ENCODE measurements around the gene FUT3.
"Not testable (repeated sequence)": the region's sequence is repeated elsewhere in the genome, so short reads cannot be mapped to it uniquely, and the experiment has no call there.

FUT3 gene

DNA sequence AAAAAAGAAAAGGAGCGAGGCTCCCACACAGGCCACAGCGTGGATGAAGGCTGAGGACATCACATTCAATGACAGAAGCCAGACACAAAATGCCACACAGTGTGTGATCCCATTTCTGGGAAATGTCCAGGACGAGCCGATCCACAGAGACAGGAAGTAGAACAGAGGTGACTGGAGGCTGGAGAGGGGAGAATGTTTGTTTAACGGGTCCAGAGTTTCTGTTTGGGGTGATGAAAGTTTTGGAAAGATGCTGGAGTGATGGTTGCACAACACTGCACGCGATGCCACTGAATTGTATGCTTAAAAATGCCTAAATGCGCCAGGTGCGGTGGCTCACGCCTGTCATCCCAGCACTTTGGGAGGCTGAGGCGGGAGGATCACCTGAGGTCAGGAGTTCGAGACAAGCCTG lies 19.7 kb upstream of the FUT3 start:
- Mint-ChIP-seq H3K27ac (no peak overlapping the region), H3K36me3 (no peaks in the 10 kb centered on the region), H3K4me1 (no peaks in the 10 kb centered on the region), H3K4me3 (no peak overlapping the region), H3K9me3 (no peaks in the 10 kb centered on the region), H3K27me3 (peaks cover 11% of the 10 kb centered on the region)
- ATAC-seq (ENCODE audit: low read depth) (no peak), DNase-seq (ENCODE audit: low spot score in 2 of 2) (no peak)

DNA sequence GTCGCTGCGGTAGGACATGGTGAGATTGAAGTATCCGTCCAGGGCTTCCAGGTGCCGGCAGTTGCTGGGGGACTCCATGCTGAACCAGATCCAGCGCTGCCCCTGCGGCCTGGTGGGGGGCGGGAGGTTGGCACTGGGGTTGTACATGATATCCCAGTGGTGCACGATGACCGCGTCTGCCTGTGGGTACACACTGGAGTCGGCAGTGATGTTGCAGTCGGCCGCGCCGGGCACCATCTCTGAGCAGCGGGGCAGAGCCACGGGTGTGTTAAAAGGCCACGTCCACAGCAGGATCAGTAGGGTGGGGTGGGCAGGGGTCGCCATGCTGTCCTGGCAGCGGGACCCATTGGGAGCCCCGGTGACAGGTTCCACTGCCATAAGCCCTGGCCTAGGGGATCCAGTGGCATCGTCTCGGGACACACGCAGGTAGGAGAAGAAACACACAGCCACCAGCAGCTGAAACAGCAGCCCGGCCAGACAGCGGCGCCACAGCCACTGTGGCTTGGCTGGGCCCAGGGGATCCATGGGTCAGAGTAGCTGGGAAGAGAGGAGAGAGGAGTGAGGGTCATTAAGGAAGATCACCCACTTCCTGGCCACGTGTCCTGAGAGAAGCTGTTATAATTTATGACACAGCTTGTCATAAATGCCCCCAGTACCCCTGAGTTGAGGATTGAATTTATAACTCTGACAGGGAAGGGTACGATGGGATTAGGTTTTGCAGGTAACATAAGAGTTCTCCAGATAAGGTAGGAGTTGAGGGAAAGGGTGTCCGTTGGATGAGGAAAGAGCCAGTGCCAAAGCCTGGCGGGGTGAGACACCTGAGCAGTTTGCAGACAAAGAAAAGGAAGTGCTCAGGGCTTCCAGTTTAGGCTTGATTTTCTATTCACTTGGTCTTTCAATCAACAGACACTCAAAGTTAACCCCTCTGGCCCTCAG lies 16.2 kb upstream of the FUT3 start:
- H3K4me1 Mint-ChIP-seq = no peaks in the 10 kb centered on the region
- H3K9me3 Mint-ChIP-seq = no peaks in the 10 kb centered on the region
- DNase-seq (ENCODE audit: low spot score in 2 of 2) = no peak
- H3K4me3 Mint-ChIP-seq = no peak overlapping the region
- H3K27ac Mint-ChIP-seq = no peak overlapping the region
- H3K36me3 Mint-ChIP-seq = no peaks in the 10 kb centered on the region
- no peak for ATAC-seq (ENCODE audit: low read depth)
- peaks cover 18% of the 10 kb centered on the region for H3K27me3 Mint-ChIP-seq

DNA sequence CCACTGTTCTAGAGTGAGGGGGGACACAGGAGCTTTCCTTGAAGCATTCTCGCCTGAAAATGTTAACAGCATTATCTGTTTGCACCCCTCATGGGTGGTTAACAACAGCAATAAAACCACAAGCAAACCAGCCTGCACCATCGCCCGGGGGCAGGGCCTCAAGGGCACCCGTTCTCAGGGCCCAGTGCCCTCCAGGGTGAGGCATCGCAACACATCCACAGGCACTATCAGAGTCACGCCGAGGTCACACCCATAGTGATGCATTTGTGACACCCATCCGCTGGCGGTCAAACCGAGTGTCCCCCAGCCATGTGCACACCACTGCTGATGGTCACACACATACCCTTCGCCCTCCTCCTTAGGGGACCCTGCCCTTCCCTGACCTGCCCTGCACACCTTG lies 14.5 kb upstream of the FUT3 start:
- Mint-ChIP-seq H3K4me1 (no peaks in the 10 kb centered on the region), H3K9me3 (no peaks in the 10 kb centered on the region), H3K4me3 (no peak overlapping the region), H3K27ac (no peak overlapping the region), H3K36me3 (no peaks in the 10 kb centered on the region), H3K27me3 (peaks cover 18% of the 10 kb centered on the region)
- DNase-seq (ENCODE audit: low spot score in 2 of 2) (no peak), ATAC-seq (ENCODE audit: low read depth) (no peak)

DNA sequence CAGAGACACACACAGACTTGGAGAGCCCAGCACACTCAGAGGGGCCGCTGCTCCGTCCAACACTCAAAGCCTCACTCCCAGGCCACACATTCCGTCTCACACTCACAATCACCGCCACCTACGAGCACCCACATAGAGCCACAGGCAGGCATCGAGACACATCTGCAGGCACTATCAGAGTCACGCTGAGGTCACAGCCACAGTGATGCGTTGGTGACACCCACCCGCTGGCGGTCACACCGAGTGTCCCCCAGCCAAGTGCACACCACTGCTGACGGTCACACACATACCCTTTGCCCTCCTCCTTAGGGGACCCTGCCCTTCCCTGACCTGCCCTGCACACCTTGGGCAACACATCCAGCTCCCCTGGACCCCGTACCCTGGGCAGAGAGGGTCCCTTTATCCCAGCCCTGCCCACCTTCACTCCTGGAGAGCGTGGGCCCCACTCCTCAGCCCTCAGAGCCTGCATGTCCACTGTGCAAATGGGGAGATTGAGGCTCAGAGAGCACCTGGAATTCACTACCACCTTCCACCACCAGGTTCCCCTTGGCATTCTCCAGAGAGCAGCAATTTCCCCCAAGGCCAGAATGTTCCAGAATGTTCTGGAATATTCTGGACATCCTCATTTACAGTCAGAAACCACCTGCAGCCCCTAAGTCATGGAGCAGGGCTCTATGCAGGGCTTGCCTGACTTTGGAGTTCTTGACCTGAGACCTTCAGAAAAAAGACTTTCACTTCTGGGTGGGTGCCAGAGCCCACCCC lies 13.7 kb upstream of the FUT3 start:
- Mint-ChIP-seq H3K27ac (no peak overlapping the region), H3K9me3 (no peaks in the 10 kb centered on the region), H3K36me3 (no peaks in the 10 kb centered on the region), H3K4me1 (no peaks in the 10 kb centered on the region), H3K27me3 (peaks cover 17% of the 10 kb centered on the region), H3K4me3 (no peak overlapping the region)
- ATAC-seq (ENCODE audit: low read depth) (no peak), DNase-seq (ENCODE audit: low spot score in 2 of 2) (no peak)

DNA sequence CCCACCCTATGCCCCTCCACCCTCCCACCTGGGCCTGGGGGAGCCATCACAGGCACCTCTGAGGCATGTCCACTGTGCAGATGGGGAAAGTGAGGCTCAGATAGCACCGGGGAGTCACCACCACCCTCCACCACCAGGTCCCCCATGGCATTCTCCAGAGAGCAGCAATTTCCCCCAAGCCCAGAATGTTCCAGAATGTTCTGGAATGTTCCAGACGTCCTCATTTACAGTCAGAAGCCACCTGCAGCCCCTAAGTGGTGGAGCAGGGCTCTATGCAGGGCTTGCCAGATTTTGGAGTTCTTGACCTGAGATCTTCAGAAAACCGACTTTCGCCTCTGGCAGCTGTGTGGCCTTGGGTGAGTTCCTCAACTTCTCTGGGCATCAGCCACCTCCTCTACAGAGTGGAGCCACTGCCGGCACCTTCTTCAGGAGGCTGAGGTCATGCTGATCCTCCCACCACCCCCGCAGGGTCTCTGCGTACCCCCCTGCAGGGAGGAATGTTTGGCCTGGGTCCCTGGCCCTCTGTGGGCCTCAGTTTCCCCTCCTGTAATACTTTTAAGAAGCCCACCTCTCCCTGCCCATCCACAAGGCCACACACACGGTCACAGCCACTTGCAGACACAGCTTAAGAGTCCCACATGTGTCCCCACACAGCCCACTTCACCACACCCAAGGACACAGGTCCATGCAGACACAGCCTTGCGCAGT lies 12.9 kb upstream of the FUT3 start:
- no peak for ATAC-seq (ENCODE audit: low read depth)

DNA sequence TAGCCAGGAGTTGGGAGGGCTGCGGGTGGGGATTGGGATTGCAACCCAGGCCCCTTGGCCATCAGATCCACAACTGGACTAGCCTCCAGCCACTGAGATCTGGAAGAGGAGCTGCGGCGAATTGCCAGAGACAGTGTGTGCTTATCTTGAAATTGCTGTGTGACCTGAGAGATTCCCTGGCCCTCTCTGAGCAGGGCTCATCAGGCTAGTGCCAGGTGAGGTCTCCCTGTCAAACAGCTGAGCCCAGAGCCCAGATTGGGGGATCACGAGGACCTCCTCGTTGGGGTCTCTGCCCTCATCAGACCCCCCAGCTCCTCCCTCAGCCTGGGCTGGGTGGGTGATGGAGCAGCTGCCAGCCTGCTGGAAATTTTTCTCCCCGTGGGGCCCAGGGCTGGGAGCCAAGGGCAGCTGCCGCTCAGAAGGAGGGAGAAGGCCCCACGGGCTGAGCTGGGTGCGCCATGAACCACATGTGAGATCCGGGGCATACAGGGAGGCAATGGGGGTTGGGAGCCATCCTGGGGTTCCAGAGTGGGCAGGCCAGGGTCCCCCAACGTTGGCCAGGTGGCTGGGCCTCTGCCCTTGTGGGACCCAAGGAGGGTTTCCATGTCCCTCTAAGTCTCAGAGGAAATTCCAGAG lies 11.9 kb upstream of the FUT3 start:
- DNase-seq (ENCODE audit: low spot score in 2 of 2) (no peak), ATAC-seq (ENCODE audit: low read depth) (no peak)
- Mint-ChIP-seq H3K36me3 (no peaks in the 10 kb centered on the region), H3K4me3 (no peak overlapping the region), H3K27ac (no peak overlapping the region), H3K4me1 (no peaks in the 10 kb centered on the region), H3K27me3 (peaks cover 15% of the 10 kb centered on the region), H3K9me3 (no peaks in the 10 kb centered on the region)

More for the DNA sequence above, 12.9 kb upstream of the FUT3 start:
- no peaks in the 10 kb centered on the region for H3K36me3 Mint-ChIP-seq
- H3K4me1 Mint-ChIP-seq = no peaks in the 10 kb centered on the region
- H3K4me3 Mint-ChIP-seq = no peak overlapping the region
- no peak overlapping the region for H3K27ac Mint-ChIP-seq
- H3K9me3 Mint-ChIP-seq = no peaks in the 10 kb centered on the region
- DNase-seq (ENCODE audit: low spot score in 2 of 2) = no peak
- peaks cover 17% of the 10 kb centered on the region for H3K27me3 Mint-ChIP-seq

DNA sequence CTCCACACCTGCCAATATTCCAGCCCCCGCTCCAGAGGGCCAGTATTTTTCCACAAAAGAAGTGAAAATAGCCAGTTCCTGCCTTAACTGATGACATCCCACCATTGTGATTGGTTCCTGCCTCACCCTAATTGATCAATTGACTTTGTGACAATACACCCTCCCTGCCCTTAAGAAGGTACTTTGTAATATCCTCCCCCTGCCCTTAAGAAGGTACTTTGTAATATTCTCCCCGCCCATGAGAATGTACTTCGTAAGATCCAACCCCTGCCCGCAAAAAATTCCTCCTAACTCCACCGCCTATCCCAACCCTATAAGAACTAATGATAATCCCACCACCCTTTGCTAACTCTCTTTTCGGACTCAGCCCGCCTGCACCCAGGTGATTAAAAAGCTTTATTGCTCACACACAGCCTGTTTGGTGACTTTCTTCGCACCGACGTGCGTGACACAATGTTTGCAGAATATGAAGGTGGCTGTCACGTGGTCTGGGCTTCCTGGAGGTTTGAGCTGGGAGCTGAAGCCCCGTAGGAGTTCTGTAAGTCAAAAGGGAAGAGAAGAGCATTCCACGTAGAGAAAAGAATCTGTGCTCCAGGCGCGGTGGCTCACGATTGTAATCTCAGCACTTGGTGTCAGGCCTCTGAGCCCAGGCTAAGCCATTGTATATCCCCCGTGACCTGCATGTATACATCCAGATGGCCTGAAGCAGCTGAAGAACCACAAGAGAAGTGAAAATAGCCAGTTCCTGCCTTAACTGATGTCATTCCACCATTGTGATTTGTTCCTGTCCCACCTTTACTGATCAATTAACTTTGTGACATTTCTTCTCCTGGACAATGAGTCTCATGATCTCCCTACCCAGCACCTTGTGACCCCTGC lies 6.2 kb upstream of the FUT3 start:
- peaks cover 5% of the 10 kb centered on the region for H3K27me3 Mint-ChIP-seq

DNA sequence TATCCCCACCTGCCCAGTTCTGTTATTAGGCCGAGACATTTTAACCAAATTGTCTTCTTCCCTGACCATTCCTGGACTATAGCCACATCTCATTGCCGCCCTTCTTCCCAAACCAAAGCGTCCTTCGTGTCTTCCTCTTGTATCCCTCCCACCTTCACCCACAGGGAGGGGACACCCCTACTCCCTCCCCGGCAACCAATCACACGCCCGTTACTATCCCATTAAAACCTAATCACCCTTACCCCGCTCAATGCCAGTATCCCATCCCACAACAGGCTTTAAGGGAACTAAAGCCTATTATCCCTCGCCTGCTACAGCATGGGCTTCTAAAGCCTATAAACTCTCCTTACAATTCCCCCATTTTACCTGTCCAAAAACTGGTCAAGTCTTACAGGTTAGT lies 3.9 kb upstream of the FUT3 start:
- H3K27me3 Mint-ChIP-seq; H3K27ac Mint-ChIP-seq; H3K4me1 Mint-ChIP-seq; H3K9me3 Mint-ChIP-seq; H3K4me3 Mint-ChIP-seq; DNase-seq (ENCODE audit: low spot score in 2 of 2); ATAC-seq (ENCODE audit: low read depth); H3K36me3 Mint-ChIP-seq: not testable (repeated sequence)

More for the DNA sequence above, 6.2 kb upstream of the FUT3 start:
- H3K4me3 Mint-ChIP-seq = no peak overlapping the region
- no peaks in the 10 kb centered on the region for H3K4me1 Mint-ChIP-seq
- H3K27ac Mint-ChIP-seq = no peak overlapping the region
- ATAC-seq (ENCODE audit: low read depth) = no peak
- peaks cover 5% of the 10 kb centered on the region for H3K9me3 Mint-ChIP-seq
- no peaks in the 10 kb centered on the region for H3K36me3 Mint-ChIP-seq
- DNase-seq (ENCODE audit: low spot score in 2 of 2) = no peak

DNA sequence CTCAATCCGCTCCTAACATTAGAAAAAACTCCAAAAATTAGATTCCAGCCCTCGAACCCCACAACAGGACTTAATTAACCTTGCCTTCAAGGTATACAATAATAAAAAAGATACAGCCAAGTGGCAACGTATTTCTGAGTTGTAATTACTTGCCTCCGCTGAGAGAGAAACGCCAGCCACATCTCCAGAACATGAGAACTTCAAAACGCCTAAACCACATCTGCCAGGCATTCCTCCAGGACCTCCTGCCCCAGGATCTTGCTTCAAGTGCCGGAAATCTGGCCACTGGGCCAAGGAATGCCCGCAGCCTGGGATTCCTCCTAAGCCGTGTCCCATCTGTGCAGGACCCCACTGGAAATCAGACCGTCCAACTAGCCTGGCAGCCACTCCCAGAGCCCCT lies 2.9 kb upstream of the FUT3 start:
- H3K27me3 Mint-ChIP-seq; H3K9me3 Mint-ChIP-seq; H3K27ac Mint-ChIP-seq; ATAC-seq (ENCODE audit: low read depth); H3K4me1 Mint-ChIP-seq; DNase-seq (ENCODE audit: low spot score in 2 of 2); H3K36me3 Mint-ChIP-seq; H3K4me3 Mint-ChIP-seq: not testable (repeated sequence)

DNA sequence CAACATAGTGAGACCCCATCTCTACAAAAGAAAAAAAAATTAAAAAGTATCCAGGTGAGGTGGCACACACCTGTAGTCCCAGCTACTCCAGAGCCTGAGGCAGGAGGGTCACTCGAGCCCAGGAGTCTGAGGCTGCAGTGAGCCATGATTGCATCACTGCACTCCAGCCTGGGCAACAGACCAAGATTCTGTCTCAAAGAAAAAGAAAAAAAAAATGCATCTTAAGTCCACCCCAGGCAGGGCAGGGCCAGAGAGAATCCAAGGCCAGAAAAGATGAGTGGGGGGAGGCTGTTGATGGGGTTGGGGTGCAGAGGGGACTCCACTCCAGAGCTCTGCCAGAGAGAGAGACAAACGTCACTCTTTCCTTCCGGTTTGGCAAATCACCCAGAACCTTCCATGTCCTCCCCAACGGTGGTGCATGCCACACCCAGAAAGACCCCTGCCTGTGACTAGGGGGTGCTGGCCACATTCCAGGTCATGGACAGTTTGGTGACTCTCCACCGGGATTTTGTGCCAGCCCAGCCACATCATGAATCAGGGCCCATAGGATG lies 431 bp downstream of the FUT3 start:
- H3K27ac Mint-ChIP-seq = no peak overlapping the region

DNA sequence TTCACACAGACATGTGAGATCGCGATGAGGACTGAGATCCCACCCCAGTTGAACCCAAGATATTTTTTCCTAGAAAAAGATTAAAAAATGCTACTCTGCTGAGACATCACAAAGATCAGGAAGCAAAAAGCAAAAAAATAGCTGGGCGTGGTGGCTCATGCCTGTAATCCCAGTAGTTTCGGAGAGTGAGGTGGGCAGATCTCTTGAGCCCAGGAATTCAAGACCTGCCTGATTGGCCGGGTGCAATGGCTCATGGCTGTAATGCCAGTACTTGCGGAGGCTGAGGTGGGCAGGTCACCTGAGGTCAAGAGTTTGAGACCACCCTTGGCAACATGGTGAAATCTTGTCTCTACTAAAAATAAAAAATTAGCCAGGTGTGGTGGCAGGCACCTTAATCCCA lies 1.1 kb downstream of the FUT3 start:
- Mint-ChIP-seq H3K4me1 (no peaks in the 10 kb centered on the region), H3K4me3 (no peak overlapping the region), H3K27ac (no peak overlapping the region), H3K27me3 (peaks cover 3% of the 10 kb centered on the region), H3K9me3 (peaks cover 3% of the 10 kb centered on the region), H3K36me3 (no peaks in the 10 kb centered on the region)
- DNase-seq (ENCODE audit: low spot score in 2 of 2) = no peak
- no peak for ATAC-seq (ENCODE audit: low read depth)

More for the DNA sequence above, 431 bp downstream of the FUT3 start:
- H3K9me3 Mint-ChIP-seq = peaks cover 3% of the 10 kb centered on the region
- no peaks in the 10 kb centered on the region for H3K36me3 Mint-ChIP-seq
- H3K4me1 Mint-ChIP-seq = no peaks in the 10 kb centered on the region
- DNase-seq (ENCODE audit: low spot score in 2 of 2) (no peak), ATAC-seq (ENCODE audit: low read depth) (no peak)
- peaks cover 3% of the 10 kb centered on the region for H3K27me3 Mint-ChIP-seq
- H3K4me3 Mint-ChIP-seq = no peak overlapping the region

DNA sequence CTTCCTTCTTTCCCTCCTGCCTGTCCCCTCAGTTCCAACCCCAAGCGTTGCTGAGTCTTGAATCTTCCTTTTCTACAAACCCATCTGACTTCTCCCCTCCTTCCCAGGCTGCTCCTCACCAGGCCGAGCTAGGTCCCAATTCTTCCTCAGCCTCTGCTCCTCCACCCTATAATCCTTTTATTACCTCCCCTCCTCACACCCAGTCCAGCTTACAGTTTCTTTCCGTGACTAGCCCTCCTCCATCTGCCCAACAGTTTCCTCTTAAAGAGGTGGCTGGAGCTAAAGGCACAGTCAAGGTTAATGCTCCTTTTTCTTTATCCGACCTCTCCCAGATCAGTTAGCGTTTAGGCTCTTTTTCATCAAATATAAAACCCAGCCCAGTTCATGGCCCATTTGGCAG lies 2.6 kb downstream of the FUT3 start:
- not testable (repeated sequence) for H3K9me3 Mint-ChIP-seq; DNase-seq (ENCODE audit: low spot score in 2 of 2); H3K27ac Mint-ChIP-seq; H3K4me3 Mint-ChIP-seq; H3K36me3 Mint-ChIP-seq; H3K27me3 Mint-ChIP-seq; H3K4me1 Mint-ChIP-seq; ATAC-seq (ENCODE audit: low read depth)

DNA sequence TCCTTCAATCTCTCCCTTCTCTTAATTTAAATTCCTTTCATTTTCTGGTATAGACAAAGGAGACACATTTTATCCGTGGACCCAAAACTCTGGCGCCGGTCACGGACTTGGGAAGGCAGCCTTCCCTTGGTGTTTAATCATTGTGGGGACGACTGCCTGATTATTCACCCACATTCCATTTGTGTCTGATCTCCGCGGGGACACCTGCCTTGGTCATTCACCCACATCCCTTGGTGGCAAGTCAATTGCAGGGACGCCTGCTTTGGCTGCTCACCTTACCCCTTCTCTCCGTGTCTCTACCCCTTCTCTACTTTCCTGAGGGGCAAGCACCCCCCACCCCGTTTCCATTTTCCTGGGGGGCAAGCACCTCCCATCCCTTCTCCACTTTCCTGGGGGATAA lies 3.4 kb downstream of the FUT3 start:
- ATAC-seq (ENCODE audit: low read depth); H3K27ac Mint-ChIP-seq; H3K4me1 Mint-ChIP-seq; DNase-seq (ENCODE audit: low spot score in 2 of 2); H3K9me3 Mint-ChIP-seq; H3K36me3 Mint-ChIP-seq; H3K27me3 Mint-ChIP-seq; H3K4me3 Mint-ChIP-seq: not testable (repeated sequence)
